ENCODE results near the gene RNF13. TPM values are rescaled to one million over a fixed set of nuclear protein-coding genes. Genes with fewer than 3 reads are reported as not detected.

RNF13 gene
- total RNA-seq, 1 donor from 2014 or later, result 26.9 TPM

GRCh38 chr3:149954812-149955211, 141.8 kb downstream of the RNF13 start:
- H3K9me3 Mint-ChIP-seq, result peaks cover 4% of the 10 kb centered on the region
- no peak for DNase-seq (ENCODE audit: low read depth, low spot score)
- H3K4me1 Mint-ChIP-seq, result peaks cover 22% of the 10 kb centered on the region
- no peak overlapping the region for H3K27ac Mint-ChIP-seq (ENCODE audit: unreplicated experiment)
- no peaks in the 10 kb centered on the region for H3K27me3 Mint-ChIP-seq (ENCODE audit: low read depth)
- TF ChIP-seq, protein P1, sequence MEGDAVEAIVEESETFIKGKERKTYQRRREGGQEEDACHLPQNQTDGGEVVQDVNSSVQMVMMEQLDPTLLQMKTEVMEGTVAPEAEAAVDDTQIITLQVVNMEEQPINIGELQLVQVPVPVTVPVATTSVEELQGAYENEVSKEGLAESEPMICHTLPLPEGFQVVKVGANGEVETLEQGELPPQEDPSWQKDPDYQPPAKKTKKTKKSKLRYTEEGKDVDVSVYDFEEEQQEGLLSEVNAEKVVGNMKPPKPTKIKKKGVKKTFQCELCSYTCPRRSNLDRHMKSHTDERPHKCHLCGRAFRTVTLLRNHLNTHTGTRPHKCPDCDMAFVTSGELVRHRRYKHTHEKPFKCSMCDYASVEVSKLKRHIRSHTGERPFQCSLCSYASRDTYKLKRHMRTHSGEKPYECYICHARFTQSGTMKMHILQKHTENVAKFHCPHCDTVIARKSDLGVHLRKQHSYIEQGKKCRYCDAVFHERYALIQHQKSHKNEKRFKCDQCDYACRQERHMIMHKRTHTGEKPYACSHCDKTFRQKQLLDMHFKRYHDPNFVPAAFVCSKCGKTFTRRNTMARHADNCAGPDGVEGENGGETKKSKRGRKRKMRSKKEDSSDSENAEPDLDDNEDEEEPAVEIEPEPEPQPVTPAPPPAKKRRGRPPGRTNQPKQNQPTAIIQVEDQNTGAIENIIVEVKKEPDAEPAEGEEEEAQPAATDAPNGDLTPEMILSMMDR (conservative IDR thresholded peaks at IDR 0.05), result no peak
- H3K4me3 Mint-ChIP-seq, result no peak overlapping the region
- H3K36me3 Mint-ChIP-seq (ENCODE audit: low read depth), result peaks cover 29% of the 10 kb centered on the region

- Mint-ChIP-seq H3K9me3 (no peaks in the 10 kb centered on the region), H3K4me1 (peaks cover 20% of the 10 kb centered on the region), H3K36me3 (ENCODE audit: low read depth) (peaks cover 24% of the 10 kb centered on the region), H3K27me3 (ENCODE audit: low read depth) (no peaks in the 10 kb centered on the region), H3K27ac (ENCODE audit: unreplicated experiment) (no peak overlapping the region), H3K4me3 (no peak overlapping the region)
- no peak for DNase-seq (ENCODE audit: low read depth, low spot score)
- TF ChIP-seq, protein P1 (conservative IDR thresholded peaks at IDR 0.05), result no peak
Measured at GRCh38 chr3:149955449-149955848, 142.4 kb downstream of the RNF13 start.

DNA sequence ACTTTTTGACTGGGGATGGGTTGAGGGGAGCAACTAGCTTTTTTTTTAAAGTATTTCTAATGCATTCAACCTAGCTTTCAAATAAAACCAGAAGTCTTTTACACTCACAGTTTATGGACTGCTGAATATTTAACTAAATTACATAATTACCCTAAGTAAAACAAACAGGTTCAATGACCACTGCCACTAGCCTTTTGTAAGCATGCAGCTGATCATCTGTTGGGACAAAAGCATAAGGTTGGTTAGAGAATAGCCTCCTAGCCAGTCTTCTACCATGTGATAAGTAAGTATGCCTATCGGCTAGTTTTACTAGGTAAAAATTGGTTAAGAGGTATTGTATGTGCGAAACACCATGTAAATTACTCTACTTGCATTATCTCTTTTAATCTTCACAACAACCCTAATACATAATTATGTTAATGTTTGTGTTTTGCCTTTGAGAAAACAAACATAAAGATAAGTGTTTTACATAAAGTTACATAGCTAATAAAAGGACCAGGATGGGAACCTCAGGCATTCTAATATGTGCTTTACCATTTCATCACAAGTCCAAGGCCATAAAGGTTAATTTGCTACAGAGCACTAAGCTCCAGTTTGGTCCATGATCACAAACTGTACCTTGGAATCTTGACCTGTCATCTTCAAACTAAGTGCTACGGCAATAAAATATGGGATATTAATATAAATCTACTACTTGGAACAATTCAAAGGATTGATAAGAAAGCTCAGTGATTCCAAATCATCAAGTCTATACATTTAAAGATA, 144.5 kb downstream of the RNF13 start:
- H3K9me3 Mint-ChIP-seq, result no peaks in the 10 kb centered on the region
- TF ChIP-seq, protein P1 (conservative IDR thresholded peaks at IDR 0.05), result no peak
- peaks cover 24% of the 10 kb centered on the region for H3K4me1 Mint-ChIP-seq
- no peak overlapping the region for H3K27ac Mint-ChIP-seq (ENCODE audit: unreplicated experiment)
- peaks cover 15% of the 10 kb centered on the region for H3K36me3 Mint-ChIP-seq (ENCODE audit: low read depth)
- H3K27me3 Mint-ChIP-seq (ENCODE audit: low read depth), result no peaks in the 10 kb centered on the region
- no peak for DNase-seq (ENCODE audit: low read depth, low spot score)
- no peak overlapping the region for H3K4me3 Mint-ChIP-seq

GRCh38 chr3:149958171-149958796, 145.3 kb downstream of the RNF13 start:
- TF ChIP-seq, protein P1 (conservative IDR thresholded peaks at IDR 0.05), result no peak
- Mint-ChIP-seq H3K4me1 (peaks cover 24% of the 10 kb centered on the region), H3K27ac (ENCODE audit: unreplicated experiment) (no peak overlapping the region), H3K27me3 (ENCODE audit: low read depth) (no peaks in the 10 kb centered on the region), H3K9me3 (no peaks in the 10 kb centered on the region), H3K4me3 (no peak overlapping the region), H3K36me3 (ENCODE audit: low read depth) (peaks cover 13% of the 10 kb centered on the region)
- DNase-seq (ENCODE audit: low read depth, low spot score), result no peak

GRCh38 chr3:149959443-149959842, 146.4 kb downstream of the RNF13 start:
- Mint-ChIP-seq H3K27me3 (ENCODE audit: low read depth) (no peaks in the 10 kb centered on the region), H3K9me3 (no peaks in the 10 kb centered on the region), H3K36me3 (ENCODE audit: low read depth) (peaks cover 10% of the 10 kb centered on the region), H3K4me3 (no peak overlapping the region), H3K4me1 (peaks cover 27% of the 10 kb centered on the region), H3K27ac (ENCODE audit: unreplicated experiment) (no peak overlapping the region)
- DNase-seq (ENCODE audit: low read depth, low spot score), result no peak
- TF ChIP-seq, protein P1 (conservative IDR thresholded peaks at IDR 0.05), result no peak

All from neural crest cell (in vitro differentiated cells).